Adipocyte (in vitro differentiated cells): ENCODE results near the gene REC114.
"Not testable (repeated sequence)": the region's sequence is repeated elsewhere in the genome, so short reads cannot be mapped to it uniquely, and the experiment has no call there.

ENCODE experiments used
- DNase-seq: peaks from one replicate; pipeline ENCODE4 v3.0.0-alpha.2; 2015; ENCODE audit warnings: low read depth
- H3K27me3 ChIP-seq: replicated peaks from 2 replicates; pipeline ENCODE4 v1.7.0; 2013; ENCODE audit warnings: mild to moderate bottlenecking, low read length, moderate library complexity; ENCODE audit not compliant: control insufficient read depth, insufficient read depth
- H3K36me3 ChIP-seq: 2 replicates; pipeline ENCODE4 v1.7.0; 2013; ENCODE audit warnings: low read length, mild to moderate bottlenecking, moderate library complexity; ENCODE audit not compliant: control insufficient read depth, insufficient read depth, severe bottlenecking
- H3K4me1 ChIP-seq: 2 replicates; pipeline ENCODE4 v1.7.0; 2013; ENCODE audit warnings: mild to moderate bottlenecking, low read length, moderate library complexity; ENCODE audit not compliant: control insufficient read depth, insufficient read depth
- H3K4me3 ChIP-seq: 2 replicates; pipeline ENCODE4 v1.7.0; 2013; ENCODE audit warnings: mild to moderate bottlenecking, low read length, moderate library complexity
- H3K9ac ChIP-seq: 2 replicates; pipeline ENCODE4 v1.7.0; 2013; ENCODE audit warnings: mild to moderate bottlenecking, low read length, moderate library complexity
- H3K9me3 ChIP-seq: 2 replicates; pipeline ENCODE4 v1.7.0; 2013; ENCODE audit warnings: mild to moderate bottlenecking, low read length, moderate library complexity; ENCODE audit not compliant: control insufficient read depth

REC114 gene

DNA sequence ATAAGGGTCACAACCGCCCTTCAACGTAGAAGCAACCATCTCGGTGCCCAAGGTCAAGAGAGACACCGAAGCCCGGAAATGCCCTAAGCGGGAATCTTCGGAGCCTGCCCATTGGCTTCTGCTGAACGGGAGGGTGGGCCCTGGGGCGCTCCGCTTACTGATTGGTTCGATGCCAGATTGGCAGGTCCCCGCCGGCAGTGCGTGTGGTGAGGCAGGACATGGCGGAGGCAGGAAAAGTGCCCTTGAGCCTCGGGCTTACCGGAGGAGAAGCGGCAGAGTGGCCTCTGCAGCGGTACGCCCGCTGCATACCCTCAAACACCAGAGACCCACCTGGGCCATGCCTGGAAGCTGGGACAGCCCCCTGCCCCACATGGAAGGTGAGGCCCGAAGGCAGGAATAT, at the start of gene REC114:
Gene REC114, plus strand, starts transcription at position 197 of the 400 bp plus-strand sequence. Its CDS starts 22 bp downstream, at position 219.
- DNase-seq = no peak

GRCh38 chr15:73393336-73393735, 49.6 kb upstream of the REC114 start:
- Histone ChIP-seq H3K36me3 (no peaks in the 10 kb centered on the region), H3K4me3 (no peak overlapping the region), H3K27me3 (peaks cover 36% of the 10 kb centered on the region), H3K9me3 (no peaks in the 10 kb centered on the region), H3K9ac (no peak overlapping the region), H3K4me1 (no peaks in the 10 kb centered on the region)
- DNase-seq = no peak

More for the DNA sequence above, at the start of gene REC114:
- peaks cover 59% of the 10 kb centered on the region for H3K27me3 ChIP-seq
- no peaks in the 10 kb centered on the region for H3K36me3 ChIP-seq
- H3K9me3 ChIP-seq = peaks cover 10% of the 10 kb centered on the region
- no peak within 1 kb of the TSS for H3K4me3 ChIP-seq
- H3K9ac ChIP-seq = no peak within 1 kb of the TSS
- H3K4me1 ChIP-seq = no peaks in the 10 kb centered on the region

- Histone ChIP-seq H3K4me1 (peaks cover 10% of the 10 kb centered on the region), H3K9ac (no peak overlapping the region), H3K27me3 (peaks cover 36% of the 10 kb centered on the region), H3K9me3 (no peaks in the 10 kb centered on the region), H3K36me3 (no peaks in the 10 kb centered on the region), H3K4me3 (no peak overlapping the region)
- no peak for DNase-seq
Observed at GRCh38 chr15:73394782-73395181, 48.2 kb upstream of the REC114 start.

GRCh38 chr15:73395671-73396070, 47.3 kb upstream of the REC114 start:
- Histone ChIP-seq H3K4me1 (peaks cover 11% of the 10 kb centered on the region), H3K36me3 (no peaks in the 10 kb centered on the region), H3K4me3 (no peak overlapping the region), H3K27me3 (peaks cover 36% of the 10 kb centered on the region), H3K9me3 (no peaks in the 10 kb centered on the region), H3K9ac (no peak overlapping the region)
- DNase-seq = no peak

- Histone ChIP-seq H3K9me3 (no peaks in the 10 kb centered on the region), H3K4me3 (no peak overlapping the region), H3K27me3 (peaks cover 36% of the 10 kb centered on the region), H3K4me1 (peaks cover 11% of the 10 kb centered on the region), H3K36me3 (no peaks in the 10 kb centered on the region), H3K9ac (no peak overlapping the region)
- no peak for DNase-seq
Observed at GRCh38 chr15:73397461-73397860, 45.5 kb upstream of the REC114 start.

DNA sequence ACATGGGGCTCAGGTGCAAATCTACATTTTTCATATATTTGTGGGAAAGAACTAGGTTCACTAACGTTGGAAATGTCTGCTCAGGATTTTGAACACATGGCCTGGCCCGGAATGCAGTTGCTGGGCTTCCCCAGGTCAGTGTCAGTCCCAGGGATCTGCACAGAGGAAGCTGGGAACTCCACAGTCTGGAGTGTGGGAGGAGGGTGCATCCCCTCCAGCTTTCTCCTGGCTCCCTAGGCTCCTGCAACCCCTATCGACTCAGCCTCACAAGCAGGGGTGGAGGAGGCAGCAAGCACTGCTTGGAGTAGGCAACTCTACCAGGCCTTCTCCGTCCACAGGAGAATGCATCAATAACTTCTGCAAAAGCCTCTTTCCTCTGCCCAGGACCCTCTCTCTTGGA, 44.1 kb upstream of the REC114 start:
- DNase-seq = no peak
- peaks cover 27% of the 10 kb centered on the region for H3K27me3 ChIP-seq
- H3K9ac ChIP-seq = no peak overlapping the region
- H3K36me3 ChIP-seq = no peaks in the 10 kb centered on the region
- no peak overlapping the region for H3K4me3 ChIP-seq
- H3K9me3 ChIP-seq = no peaks in the 10 kb centered on the region
- H3K4me1 ChIP-seq = peaks cover 15% of the 10 kb centered on the region

DNA sequence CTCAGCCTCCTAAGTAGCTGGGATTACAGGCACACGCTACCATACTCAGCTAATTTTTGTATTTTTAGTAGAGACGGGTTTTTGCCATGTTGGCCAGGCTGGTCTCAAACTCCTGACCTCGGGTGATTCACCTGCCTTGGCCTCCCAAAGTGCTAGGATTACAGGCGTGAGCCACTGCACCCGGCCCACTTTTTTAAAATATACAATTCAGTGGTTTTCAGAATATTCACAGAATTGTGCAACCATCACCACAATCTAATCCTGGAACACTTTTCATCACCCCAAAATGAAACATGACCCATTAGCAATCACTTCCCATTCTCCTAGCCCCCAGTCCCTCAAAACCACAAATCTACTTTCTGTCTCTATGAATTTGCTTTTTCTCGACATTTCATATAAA, 42.7 kb upstream of the REC114 start:
- DNase-seq, H3K36me3 ChIP-seq, H3K9me3 ChIP-seq, H3K4me3 ChIP-seq, H3K9ac ChIP-seq: not testable (repeated sequence)
- peaks cover 14% of the 10 kb centered on the region for H3K27me3 ChIP-seq
- H3K4me1 ChIP-seq = peaks cover 15% of the 10 kb centered on the region

DNA sequence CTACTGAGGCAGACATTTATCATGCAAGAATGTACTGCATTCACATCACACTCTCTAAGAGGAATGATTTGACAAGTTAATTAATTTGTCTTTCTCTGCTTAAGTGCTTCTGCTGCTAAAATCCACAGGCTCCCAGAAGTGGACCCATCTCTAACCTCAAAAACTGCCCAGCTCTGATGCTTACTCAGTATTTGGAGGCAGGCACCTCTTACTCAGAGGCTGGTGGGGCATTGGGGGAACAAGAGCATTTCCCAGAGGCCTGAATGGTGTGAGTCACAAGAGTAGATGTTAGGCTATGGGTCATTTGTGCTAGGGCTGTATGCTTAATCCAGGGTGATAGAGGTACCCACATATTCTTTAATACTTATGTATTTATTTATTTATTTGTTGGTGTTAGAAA, 39.8 kb upstream of the REC114 start:
- H3K9ac ChIP-seq = no peak overlapping the region
- H3K9me3 ChIP-seq = no peaks in the 10 kb centered on the region
- peaks cover 15% of the 10 kb centered on the region for H3K4me1 ChIP-seq
- no peaks in the 10 kb centered on the region for H3K36me3 ChIP-seq
- no peak for DNase-seq
- no peaks in the 10 kb centered on the region for H3K27me3 ChIP-seq
- no peak overlapping the region for H3K4me3 ChIP-seq

DNA sequence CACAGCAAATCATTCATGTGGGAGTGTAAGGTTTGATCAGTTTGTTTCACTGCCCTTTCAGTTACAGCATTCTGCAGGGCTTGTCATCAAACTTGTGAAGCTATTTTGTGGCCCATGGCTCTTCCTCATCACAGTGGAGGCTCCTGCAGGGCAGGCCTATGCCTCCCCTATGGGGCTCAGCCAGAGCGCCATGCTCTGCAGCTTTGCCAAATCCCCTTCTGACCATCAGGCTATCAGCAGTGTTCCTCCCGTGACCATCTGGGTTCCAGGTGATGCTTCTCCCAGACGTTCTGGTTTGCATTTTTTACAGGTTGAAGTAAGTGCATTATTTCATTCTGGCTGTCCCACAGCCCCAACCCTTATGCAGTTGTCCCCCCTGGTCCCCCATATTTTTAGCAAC, 28.1 kb upstream of the REC114 start:
- no peaks in the 10 kb centered on the region for H3K4me1 ChIP-seq
- H3K9me3 ChIP-seq = no peaks in the 10 kb centered on the region
- H3K9ac ChIP-seq = no peak overlapping the region
- no peak overlapping the region for H3K4me3 ChIP-seq
- no peaks in the 10 kb centered on the region for H3K36me3 ChIP-seq
- peaks cover 25% of the 10 kb centered on the region for H3K27me3 ChIP-seq
- no peak for DNase-seq

GRCh38 chr15:73424506-73424905, 18.5 kb upstream of the REC114 start:
- H3K9me3 ChIP-seq = no peaks in the 10 kb centered on the region
- no peaks in the 10 kb centered on the region for H3K4me1 ChIP-seq
- DNase-seq = no peak
- H3K36me3 ChIP-seq = no peaks in the 10 kb centered on the region
- H3K27me3 ChIP-seq = peaks cover 22% of the 10 kb centered on the region
- H3K4me3 ChIP-seq = no peak overlapping the region
- H3K9ac ChIP-seq = no peak overlapping the region

DNA sequence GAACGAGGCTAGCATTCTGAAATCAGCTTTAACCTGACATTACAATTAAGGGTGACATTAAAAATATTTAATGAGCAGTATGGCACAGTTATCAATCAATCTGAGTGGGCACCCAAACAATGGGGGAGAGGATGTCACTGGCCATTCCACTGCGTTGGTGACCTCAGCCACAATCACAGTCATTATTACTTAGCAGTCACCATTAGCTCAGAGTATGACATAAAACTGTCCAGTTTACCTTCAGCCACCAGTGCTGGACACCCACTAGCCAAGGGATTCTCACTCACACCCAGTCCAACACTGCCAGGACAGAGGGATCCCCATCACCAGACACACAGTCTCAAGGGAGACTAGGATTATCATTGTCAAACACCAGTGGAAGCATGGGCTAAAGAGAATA, 17.5 kb upstream of the REC114 start:
- H3K36me3 ChIP-seq = no peaks in the 10 kb centered on the region
- no peak overlapping the region for H3K4me3 ChIP-seq
- no peaks in the 10 kb centered on the region for H3K4me1 ChIP-seq
- no peaks in the 10 kb centered on the region for H3K9me3 ChIP-seq
- H3K27me3 ChIP-seq = peaks cover 27% of the 10 kb centered on the region
- DNase-seq = no peak
- H3K9ac ChIP-seq = no peak overlapping the region

DNA sequence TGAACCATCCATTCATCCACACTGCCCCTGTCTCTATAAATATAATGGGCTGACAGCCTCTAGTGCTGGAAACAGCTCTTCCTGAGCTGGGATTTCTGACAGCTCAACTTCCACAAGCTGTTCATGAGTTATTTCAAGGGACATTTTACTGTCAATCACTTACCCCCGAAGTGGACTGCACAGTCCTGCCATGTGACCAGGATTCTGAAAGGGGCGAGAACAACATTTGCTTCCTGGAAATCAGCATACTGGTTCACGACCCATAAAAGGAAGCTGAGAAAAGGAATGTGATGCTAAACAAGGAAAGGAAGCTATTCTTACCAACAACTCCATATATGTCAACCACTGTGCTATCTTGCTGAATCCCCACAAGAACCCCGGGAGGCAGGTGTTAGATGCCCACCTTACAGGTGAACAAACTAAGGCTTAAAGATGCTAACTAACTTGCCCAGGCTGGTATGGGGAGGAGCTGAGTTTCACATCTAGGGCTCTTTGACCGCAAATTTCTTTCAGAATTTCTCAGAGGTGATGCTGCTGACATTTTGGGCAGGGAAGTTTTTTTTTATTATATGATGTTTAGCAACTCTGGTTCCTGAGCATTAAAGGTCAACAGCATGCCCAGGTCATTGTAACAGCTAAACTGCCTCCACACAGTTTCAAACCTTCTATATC, 16.5 kb upstream of the REC114 start:
- DNase-seq = no peak
- no peaks in the 10 kb centered on the region for H3K36me3 ChIP-seq

More for the DNA sequence above, 16.5 kb upstream of the REC114 start:
- Histone ChIP-seq H3K4me1 (no peaks in the 10 kb centered on the region), H3K27me3 (peaks cover 29% of the 10 kb centered on the region), H3K9me3 (no peaks in the 10 kb centered on the region), H3K9ac (no peak overlapping the region), H3K4me3 (no peak overlapping the region)
